HG03095 (cell line): ENCODE data around the gene CBX1.
"Not testable (repeated sequence)": the region's sequence is repeated elsewhere in the genome, so short reads cannot be mapped to it uniquely, and the experiment has no call there.

Experiments
- ATAC-seq: cut with Tn5 transposase; IDR thresholded peaks from one replicate; pipeline ENCODE4 v1.9.1; 2021; ENCODE audit warnings: moderate library complexity; ENCODE audit not compliant: unreplicated experiment

Gene CBX1

DNA sequence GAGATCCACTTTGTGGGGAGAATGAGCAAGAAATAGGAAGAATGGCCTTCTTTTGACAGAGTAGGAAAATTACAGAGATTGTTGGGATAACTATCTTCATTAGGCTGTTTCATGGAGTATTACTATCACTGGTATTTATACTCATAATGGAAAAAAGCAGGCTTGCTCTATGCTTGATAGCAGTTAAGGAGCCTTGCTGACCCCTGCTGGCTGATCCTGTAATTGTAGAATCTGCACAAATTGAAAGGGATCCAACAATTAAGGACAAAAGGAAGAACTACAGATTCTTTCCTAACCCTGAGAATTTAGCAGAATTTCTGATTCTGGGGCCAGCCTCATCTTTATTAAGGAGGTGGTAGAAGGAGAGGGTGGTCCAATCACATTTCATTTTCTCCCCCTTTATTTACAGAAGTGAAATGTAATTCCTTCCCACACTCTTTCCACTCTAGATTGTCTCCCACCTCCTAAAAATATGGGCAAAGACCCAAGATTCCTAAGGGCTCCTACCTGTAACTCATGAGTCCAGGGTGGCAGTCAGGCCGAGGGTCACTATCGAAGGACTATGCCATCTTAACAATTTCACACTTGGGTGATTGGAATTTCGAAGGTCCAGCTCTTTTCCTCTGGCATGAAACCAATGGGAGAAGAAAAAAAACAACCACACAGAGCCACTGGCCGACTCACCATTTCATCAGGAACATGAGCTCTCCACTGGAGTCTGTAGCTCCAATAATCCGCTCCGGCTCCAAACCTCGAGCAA, 26.8 kb downstream of the CBX1 start:
- no peak for ATAC-seq

DNA sequence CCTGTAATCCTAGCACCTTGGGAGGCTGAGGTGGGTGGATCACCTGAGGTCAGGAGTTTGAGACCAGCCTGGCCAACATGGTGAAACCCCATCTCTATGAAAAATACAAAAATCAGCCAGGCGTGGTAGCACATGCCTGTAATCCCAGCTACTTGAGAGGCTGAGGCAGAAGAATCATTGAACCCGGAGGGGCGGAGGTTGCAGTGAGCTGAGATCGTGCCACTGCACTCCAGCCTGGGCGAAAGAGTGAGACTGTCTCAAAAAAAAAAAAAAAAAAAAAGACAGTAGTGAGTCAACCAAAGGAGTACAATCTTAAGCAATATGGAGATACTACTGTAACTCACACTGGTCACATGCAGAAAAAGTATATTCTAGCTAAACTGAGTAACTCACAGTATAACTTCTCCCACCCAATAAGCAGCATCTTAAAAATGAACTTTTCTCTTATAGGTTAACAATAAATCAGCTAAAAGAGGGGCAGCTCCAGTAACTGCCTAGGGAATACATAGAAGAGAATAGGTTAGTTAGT, 27.6 kb downstream of the CBX1 start:
- ATAC-seq: not testable (repeated sequence)

- ATAC-seq: not testable (repeated sequence)
Measured at GRCh38 chr17:48072811-48073210, 28.5 kb downstream of the CBX1 start.

GRCh38 chr17:48071654-48072053, 29.6 kb downstream of the CBX1 start:
- no peak for ATAC-seq

DNA sequence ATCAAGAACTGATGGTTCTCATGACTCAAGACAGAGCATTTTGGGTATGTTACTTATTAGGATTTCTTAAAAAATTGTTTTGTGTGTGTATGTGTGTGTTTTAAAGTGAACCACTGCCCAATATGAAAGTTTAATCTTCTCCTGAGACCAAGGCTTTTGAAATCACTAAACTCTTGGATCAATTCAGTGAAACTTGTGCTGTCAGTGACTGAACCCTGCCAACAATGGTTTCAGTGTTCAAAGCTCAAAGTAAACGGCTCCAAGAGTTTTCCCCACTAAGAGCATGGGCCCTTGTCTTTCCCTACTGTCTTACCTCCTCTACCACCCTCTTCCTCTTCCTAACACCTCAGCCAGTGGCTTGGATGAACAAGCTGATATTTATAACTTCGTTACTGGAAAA, 31.1 kb downstream of the CBX1 start:
- no peak for ATAC-seq

GRCh38 chr17:48068491-48068961, 32.8 kb downstream of the CBX1 start:
- ATAC-seq: no peak

- not testable (repeated sequence) for ATAC-seq
Measured at GRCh38 chr17:48067808-48068207, 33.5 kb downstream of the CBX1 start.

DNA sequence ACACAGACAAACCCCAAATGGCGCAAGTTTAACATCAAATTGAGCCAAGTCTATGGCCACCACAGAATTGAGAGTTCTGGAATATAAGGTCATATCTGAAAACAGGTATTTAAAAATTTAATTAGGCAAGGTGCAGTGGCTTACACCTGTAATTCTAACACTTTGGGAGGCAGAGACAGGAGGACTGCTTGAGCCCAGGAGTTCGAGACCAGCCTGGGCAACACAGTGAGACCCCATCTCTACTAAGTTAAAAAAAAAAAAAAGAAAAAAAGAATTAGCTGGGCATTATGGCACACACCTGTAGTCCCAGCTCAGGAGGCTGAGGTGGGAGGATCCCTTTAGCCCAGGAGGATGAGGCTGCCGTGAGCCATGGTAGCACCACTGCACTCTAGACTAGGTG, 34.0 kb downstream of the CBX1 start:
- ATAC-seq: no peak

DNA sequence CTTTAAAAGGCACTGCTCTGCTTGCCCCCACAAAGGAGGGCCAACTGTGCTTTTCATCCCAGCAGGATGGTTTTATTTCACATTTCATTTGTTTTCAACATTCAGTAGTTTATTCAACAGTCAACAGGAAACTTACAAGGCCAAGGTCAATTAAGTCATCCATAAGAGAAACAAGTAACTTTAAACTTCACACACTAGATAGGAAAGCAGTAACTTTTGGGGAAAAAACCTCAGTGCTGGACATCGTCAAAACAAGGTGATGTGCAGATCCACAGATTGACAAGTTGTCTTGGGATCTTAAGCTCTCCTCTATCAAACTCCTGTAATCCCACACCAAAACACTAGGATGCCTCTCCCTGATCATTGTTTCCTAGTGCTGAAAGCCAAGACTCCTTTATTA, 34.6 kb downstream of the CBX1 start:
- ATAC-seq: no peak

DNA sequence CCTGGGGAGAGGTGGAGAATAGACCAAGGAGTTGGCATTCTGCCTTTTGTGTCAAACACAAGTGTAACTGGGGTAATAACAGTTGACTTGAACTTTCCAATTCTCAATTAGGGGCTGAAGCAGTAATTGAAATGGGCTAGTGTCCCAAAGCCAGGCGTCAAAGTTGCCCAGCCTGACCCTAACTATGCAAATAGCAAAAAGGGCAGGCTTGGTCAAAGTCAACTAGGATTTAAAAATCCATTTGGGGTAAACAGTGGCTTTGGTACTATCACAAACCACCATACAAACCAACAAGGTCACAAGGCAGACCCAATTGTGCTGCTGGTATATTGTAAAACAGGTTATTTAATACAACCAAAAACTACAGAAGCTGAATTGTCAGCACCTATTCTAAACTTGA, 35.1 kb downstream of the CBX1 start:
- no peak for ATAC-seq

DNA sequence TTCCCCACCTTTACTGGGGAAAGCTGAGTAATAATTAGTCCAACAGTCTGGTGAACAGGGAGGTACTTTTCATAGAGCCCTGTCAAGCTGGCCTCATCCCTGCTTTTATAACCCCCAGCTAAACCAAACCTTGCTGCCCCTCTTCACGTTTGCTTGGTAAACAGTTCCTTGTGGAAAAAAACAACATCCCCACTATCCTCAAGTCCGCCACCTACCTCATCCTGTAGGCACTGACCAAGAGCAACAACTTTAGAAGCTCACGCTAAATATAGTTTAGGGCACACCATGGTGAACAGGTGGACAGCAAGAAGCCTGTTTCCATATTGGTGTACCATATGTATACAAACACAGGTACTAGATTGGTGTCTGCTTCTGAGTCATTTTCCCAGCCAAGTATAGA, 36.6 kb downstream of the CBX1 start:
- no peak for ATAC-seq

DNA sequence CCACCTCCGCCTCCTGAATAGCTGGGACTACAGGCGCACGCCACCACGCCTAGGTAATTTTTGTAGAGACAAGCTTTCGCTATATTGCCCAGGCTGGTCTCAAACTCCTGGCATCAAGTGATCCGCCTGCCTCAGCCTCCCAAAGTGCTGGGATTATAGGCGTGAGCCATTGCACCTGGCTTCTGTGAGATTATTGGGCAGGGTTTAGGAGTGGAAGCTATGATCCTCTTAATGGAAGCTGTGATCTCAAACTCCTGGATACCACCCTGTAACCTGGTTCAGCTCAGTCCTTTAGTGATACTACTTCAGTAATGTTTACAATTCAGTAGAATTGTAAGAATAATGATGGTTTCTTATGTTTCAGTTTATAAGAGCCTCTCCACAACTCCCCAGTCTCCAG, 39.0 kb downstream of the CBX1 start:
- ATAC-seq: no peak

- ATAC-seq: no peak
Measured at GRCh38 chr17:48060249-48060648, 41.0 kb downstream of the CBX1 start.

GRCh38 chr17:48059125-48059668, 42.1 kb downstream of the CBX1 start:
- no peak for ATAC-seq

- no peak for ATAC-seq
Measured at GRCh38 chr17:48058393-48059124, 42.7 kb downstream of the CBX1 start.

DNA sequence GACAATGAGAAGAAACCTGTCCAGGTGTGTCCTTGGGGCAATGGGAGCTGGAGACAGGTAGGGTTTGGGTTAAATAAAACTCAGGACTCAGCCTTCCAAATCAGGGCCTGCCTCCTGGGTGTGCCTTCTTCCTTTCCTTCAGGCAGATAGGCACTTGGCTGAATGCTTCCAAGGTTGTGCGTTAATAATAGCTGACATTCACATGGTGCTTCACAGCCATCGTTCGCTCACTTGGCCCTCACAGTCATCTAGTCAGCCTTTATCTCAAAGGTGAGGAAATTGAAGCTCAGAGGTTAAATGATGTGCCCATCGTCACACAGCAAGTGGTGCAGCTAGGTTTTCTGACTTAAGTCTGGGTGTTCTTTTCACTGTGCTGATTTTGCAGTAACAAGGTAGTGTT, 43.7 kb downstream of the CBX1 start:
- no peak for ATAC-seq

- ATAC-seq: no peak
Measured at GRCh38 chr17:48056879-48057278, 44.4 kb downstream of the CBX1 start.

- ATAC-seq: no peak
Measured at GRCh38 chr17:48056246-48056745, 45.0 kb downstream of the CBX1 start.

- no peak for ATAC-seq
Measured at GRCh38 chr17:48055531-48056245, 45.6 kb downstream of the CBX1 start.

DNA sequence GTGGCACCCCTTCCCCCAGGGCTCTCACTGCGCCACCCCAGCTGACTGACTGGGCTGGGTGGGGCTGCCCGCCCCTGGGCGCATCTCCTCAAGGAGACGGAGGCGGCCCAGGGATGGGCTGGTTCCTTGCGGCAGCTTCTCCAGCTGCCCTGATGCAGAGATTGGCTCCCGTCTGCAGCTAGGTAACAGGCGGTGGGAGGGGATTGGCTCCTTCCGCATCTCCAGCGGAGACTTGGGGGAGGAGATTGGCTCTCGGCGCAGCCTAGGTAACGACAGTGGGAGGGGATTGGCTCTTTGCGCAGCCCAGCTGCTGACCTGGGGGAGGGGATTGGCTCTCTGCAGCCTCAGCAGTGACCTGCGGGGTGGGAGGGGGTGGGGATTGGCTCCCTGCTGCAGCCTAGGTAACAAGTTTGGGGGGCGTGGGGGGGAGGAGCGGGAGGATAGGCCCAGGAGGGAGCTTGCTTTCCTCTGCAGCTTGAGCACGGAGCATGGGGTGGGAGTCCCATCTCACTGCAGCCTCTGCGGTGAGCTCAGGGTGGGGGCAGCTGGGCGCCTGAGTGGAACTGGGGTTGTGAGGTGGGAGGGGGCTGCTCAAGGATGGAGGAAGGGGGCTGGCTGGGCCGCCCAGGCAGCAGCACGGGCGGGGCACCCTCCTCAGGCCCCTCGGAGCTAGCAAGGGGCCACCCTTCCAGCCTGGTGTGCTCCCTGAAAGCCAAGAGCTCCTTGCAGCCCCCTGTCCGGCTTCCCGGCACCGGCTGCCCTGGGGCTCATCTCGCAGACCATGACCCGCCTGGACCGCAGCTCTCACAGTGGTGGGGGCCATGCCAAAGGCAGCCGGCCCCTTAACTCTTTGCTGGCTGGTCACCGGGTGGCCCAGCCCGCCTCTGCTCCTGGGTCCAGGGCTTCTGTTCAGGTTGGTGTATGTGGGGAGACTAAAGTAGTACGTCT, 46.8 kb downstream of the CBX1 start:
- no peak for ATAC-seq
